K562 (cell line): ENCODE measurements around the gene SELENOO. TPM values are rescaled to one million over a fixed set of nuclear protein-coding genes. Genes with fewer than 3 reads are reported as not detected.

Experiments used
- CC2D1A ChIP-seq: fragments of 450-650 bp; IDR thresholded peaks from 2 replicates; pipeline ENCODE4 v1.6.1; 2017; ENCODE audit warnings: mild to moderate bottlenecking
- EGR1 ChIP-seq: fragments of 450-650 bp; conservative IDR thresholded peaks from 2 replicates; pipeline ENCODE4 v1.6.1; 2017; ENCODE audit warnings: mild to moderate bottlenecking
- EP400 ChIP-seq: fragments of 450-650 bp; IDR thresholded peaks from 2 replicates; pipeline ENCODE4 v1.6.1; 2017; ENCODE audit warnings: antibody characterized with exemption, mild to moderate bottlenecking, moderate library complexity
- ESRRA ChIP-seq: fragments of 450-650 bp; IDR thresholded peaks from 2 replicates; pipeline ENCODE4 v1.6.1; 2014; ENCODE audit warnings: low read depth, mild to moderate bottlenecking, moderate library complexity, borderline replicate concordance
- FIP1L1 ChIP-seq: fragments of 200-400 bp; formaldehyde crosslinking; IDR thresholded peaks from 2 replicates; pipeline ENCODE4 v1.6.1; 2018; ENCODE audit warnings: mild to moderate bottlenecking, low read depth, low read length; ENCODE audit not compliant: poor library complexity, severe bottlenecking
- FOXA3 ChIP-seq, 2 experiments: fragments of 450-650 bp in 1 of 2; sonication (generic) in 1 of 2; formaldehyde crosslinking; IDR thresholded peaks in 1 of 2; conservative IDR thresholded peaks in 1 of 2; 2 replicates each; pipeline versions ENCODE4 v1.4.0 to v1.8.0; 2020 to 2022; ENCODE audit warnings: mild to moderate bottlenecking in 2 of 2, missing genetic modification reagents in 1 of 2
- FOXJ3 ChIP-seq: sonication (generic); formaldehyde crosslinking; IDR thresholded peaks from 2 replicates; pipeline ENCODE4 v1.4.0; 2020; ENCODE audit warnings: mild to moderate bottlenecking, missing genetic modification reagents
- GATA2 ChIP-seq: sonication (generic); formaldehyde crosslinking; IDR thresholded peaks from 2 replicates; pipeline ENCODE4 v1.4.0; 2020; ENCODE audit warnings: mild to moderate bottlenecking, missing genetic modification reagents
- GTF2F1 ChIP-seq: IDR thresholded peaks from 2 replicates; pipeline ENCODE4 v1.6.1; 2011; ENCODE audit warnings: low read depth, low read length, improper control_type of control experiment
- HOXB6 ChIP-seq: fragments of 250-450 bp; sonication (Bioruptor Pico); IDR thresholded peaks from 2 replicates; pipeline ENCODE4 v1.5.1; 2022; ENCODE audit warnings: mild to moderate bottlenecking, borderline replicate concordance
- JUN ChIP-seq, 2 experiments: sonication (generic) in 1 of 2; formaldehyde crosslinking in 1 of 2; IDR thresholded peaks; 2 replicates each; pipeline versions ENCODE4 v1.6.1 to v1.8.0; 2012 to 2022; ENCODE audit warnings: borderline replicate concordance in 2 of 2, mild to moderate bottlenecking in 2 of 2, improper control_type of control experiment in 1 of 2, low read depth in 1 of 2, low read length in 1 of 2, missing genetic modification reagents in 1 of 2
- MAZ ChIP-seq, 2 experiments: fragments of 450-650 bp in 1 of 2; sonication (generic) in 1 of 2; formaldehyde crosslinking; IDR thresholded peaks in 1 of 2; conservative IDR thresholded peaks in 1 of 2; 2 replicates each; pipeline versions ENCODE4 v1.4.0 to v1.5.0; 2020; ENCODE audit warnings: mild to moderate bottlenecking in 1 of 2, missing genetic modification reagents in 1 of 2
- MEIS2 ChIP-seq: fragments of 450-650 bp; IDR thresholded peaks from 2 replicates; pipeline ENCODE4 v1.6.1; 2014; ENCODE audit warnings: mild to moderate bottlenecking; ENCODE audit not compliant: partially characterized antibody
- MTF1 ChIP-seq: fragments of 250-450 bp; sonication (Bioruptor Pico); IDR thresholded peaks from 2 replicates; pipeline ENCODE4 v1.9.0; 2021; ENCODE audit warnings: moderate library complexity, mild to moderate bottlenecking, inconsistent platforms, borderline replicate concordance
- NCOR1 ChIP-seq: fragments of 450-650 bp; IDR thresholded peaks from 2 replicates; pipeline ENCODE4 v1.6.1; 2016; ENCODE audit warnings: mild to moderate bottlenecking, moderate library complexity
- POLR2B ChIP-seq: fragments of 450-650 bp; IDR thresholded peaks from 2 replicates; pipeline ENCODE4 v1.6.1; 2018; ENCODE audit warnings: low read depth; ENCODE audit not compliant: partially characterized antibody
- RBM14 ChIP-seq: fragments of 200-400 bp; formaldehyde crosslinking; IDR thresholded peaks from 2 replicates; pipeline ENCODE4 v1.6.1; 2018; ENCODE audit warnings: low read depth, mild to moderate bottlenecking, low read length, moderate library complexity, borderline replicate concordance; ENCODE audit not compliant: insufficient read depth
- SMARCE1 ChIP-seq: fragments of 450-650 bp; IDR thresholded peaks from 2 replicates; pipeline ENCODE4 v1.7.1; 2016; ENCODE audit warnings: mild to moderate bottlenecking
- ZKSCAN8 ChIP-seq: fragments of 200-800 bp; sonication (Bioruptor generic); IDR thresholded peaks from 2 replicates; pipeline ENCODE4 v1.6.1; 2016; ENCODE audit warnings: missing genetic modification characterization, missing compliant biosample characterization
- ZNF583 ChIP-seq: fragments of 250-450 bp; sonication (Bioruptor Pico); IDR thresholded peaks from 2 replicates; pipeline ENCODE4 v1.4.0; 2020
- ZNF644 ChIP-seq: fragments of 200-800 bp; sonication (Bioruptor generic); IDR thresholded peaks from 2 replicates; pipeline ENCODE4 v1.6.1; 2016; ENCODE audit warnings: low read depth, missing genetic modification characterization, missing compliant biosample characterization
- ZNF717 ChIP-seq: fragments of 250-450 bp; sonication (Bioruptor Pico); IDR thresholded peaks from 2 replicates; pipeline ENCODE4 v1.5.0; 2021
- ZNF780A ChIP-seq: fragments of 250-450 bp; sonication (Bioruptor Pico); IDR thresholded peaks from 2 replicates; pipeline ENCODE4 v1.5.0; 2021; ENCODE audit warnings: mild to moderate bottlenecking
- polyA plus RNA-seq, 8 experiments: library from polyadenylated mRNA; depleted of rRNA in 4 of 8; stranded (reverse) in 5 of 8; unstranded in 3 of 8; fragments of >200 nt; fragmentation: Nextera tagmentation in 2 of 8; fragmentation: Illumina TruSeq in 1 of 8; extraction: Ambion mirVana in 2 of 8; extraction: Trizol in 1 of 8; gene quantifications; 2 replicates each; pipeline versions ENCODE4 v1.2.1 to v1.2.3, GENCODE V29; 2011 to 2014; ENCODE audit warnings: inconsistent platforms in 1 of 8, missing spikeins in 1 of 8
- total RNA-seq, 7 experiments: library from RNA; depleted of rRNA in 6 of 7; stranded (reverse); fragments of >200 nt in 6 of 7; fragmentation: Illumina TruSeq in 2 of 7; extraction: Trizol in 2 of 7; gene quantifications; 2 replicates each; pipeline versions ENCODE4 v1.2.1 to v1.2.3, GENCODE V29; 2011 to 2021; ENCODE audit warnings: low replicate concordance in 1 of 7
- TF ChIP-seq, protein P1 (sequence below), 3 experiments: IDR thresholded peaks in 2 of 3; conservative IDR thresholded peaks in 1 of 3; 2 replicates each; pipeline ENCODE4 v1.5.1; 2011 to 2012; ENCODE audit warnings: low read length in 3 of 3, mild to moderate bottlenecking in 3 of 3, control low read depth in 2 of 3, improper control_type of control experiment in 1 of 3, inconsistent platforms in 1 of 3, low read depth in 1 of 3, mixed read lengths in 1 of 3, moderate library complexity in 1 of 3; ENCODE audit not compliant: insufficient read depth in 2 of 3
- TF ChIP-seq, protein P2 (sequence below): fragments of 450-650 bp; formaldehyde crosslinking; IDR thresholded peaks from 2 replicates; pipeline ENCODE4 v1.4.0; 2020; ENCODE audit warnings: mild to moderate bottlenecking, moderate library complexity

The SELENOO gene
- total and polyA plus RNA-seq, 9 of the 15 experiments (the other 6 are each of a cell fraction or from before 2014, with no cell fraction given) = 0.37 to 24.9 (median 8.3) TPM

DNA sequence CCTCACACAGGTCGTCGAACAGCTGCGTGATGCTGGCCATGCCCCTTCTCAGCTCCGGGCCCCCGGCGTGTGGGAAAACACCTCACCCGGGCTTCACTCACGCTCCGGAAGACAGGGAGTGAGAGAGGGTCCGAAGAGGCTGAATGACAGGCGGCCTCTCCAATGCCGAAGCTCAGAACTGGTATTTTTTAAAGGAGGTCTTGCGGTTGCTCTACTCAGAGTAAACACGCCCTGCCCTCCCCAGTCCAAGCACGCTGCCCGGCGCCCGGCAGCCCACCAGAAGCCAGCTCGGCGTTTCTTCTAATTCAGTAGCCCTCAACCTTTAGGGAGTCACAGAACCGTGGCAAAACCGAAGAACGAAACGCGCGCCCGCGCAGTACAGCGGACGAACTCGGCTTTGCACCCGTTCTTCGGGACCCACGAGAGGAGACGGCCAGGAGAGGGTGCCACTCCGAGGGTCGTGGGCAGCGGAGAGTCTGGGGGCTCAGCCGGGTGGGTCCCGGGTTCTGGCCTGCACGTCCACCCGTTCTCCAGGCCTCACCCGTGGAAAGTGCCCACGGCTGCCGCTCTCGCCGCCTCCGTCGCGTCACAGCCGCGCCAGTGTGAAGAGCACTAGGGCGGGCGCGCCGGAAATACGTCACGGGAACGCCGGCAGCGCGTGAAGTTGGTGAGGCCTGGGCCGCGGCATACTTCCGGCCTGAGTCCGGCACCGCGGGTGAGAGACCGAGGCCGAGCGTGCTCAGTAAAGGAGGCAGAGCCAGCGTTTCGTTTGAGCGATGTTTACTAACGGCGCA lies 43.8 kb downstream of the SELENOO start, which contains the start of gene TUBGCP6 (continued):
- TF ChIP-seq ZNF644 (tag) = no peak
- TF ChIP-seq ZKSCAN8 (CRISPR knock-in tag) = no peak
- no peak for TF ChIP-seq MEIS2
- TF ChIP-seq POLR2B = peak; percentile 84
- no peak for TF ChIP-seq HOXB6 (CRISPR knock-in tag)
- peak; percentile 23; the same call in 1 of the 2 replicates for TF ChIP-seq ESRRA
- no peak for TF ChIP-seq ZNF717
- TF ChIP-seq NCOR1 = peak; percentile 17; the same call in 1 of the 2 replicates
- TF ChIP-seq, protein P1, sequence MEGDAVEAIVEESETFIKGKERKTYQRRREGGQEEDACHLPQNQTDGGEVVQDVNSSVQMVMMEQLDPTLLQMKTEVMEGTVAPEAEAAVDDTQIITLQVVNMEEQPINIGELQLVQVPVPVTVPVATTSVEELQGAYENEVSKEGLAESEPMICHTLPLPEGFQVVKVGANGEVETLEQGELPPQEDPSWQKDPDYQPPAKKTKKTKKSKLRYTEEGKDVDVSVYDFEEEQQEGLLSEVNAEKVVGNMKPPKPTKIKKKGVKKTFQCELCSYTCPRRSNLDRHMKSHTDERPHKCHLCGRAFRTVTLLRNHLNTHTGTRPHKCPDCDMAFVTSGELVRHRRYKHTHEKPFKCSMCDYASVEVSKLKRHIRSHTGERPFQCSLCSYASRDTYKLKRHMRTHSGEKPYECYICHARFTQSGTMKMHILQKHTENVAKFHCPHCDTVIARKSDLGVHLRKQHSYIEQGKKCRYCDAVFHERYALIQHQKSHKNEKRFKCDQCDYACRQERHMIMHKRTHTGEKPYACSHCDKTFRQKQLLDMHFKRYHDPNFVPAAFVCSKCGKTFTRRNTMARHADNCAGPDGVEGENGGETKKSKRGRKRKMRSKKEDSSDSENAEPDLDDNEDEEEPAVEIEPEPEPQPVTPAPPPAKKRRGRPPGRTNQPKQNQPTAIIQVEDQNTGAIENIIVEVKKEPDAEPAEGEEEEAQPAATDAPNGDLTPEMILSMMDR (IDR thresholded peaks at IDR 0.05 in 2 of 3, conservative IDR thresholded peaks at IDR 0.05 in 1 of 3; ENCODE audit: insufficient read depth in 2 of 3, low read depth in 1 of 3, low read length in 3 of 3) = peak in 1 of 3 experiments; percentile 43; a peak in 1 of 6 replicates
- TF ChIP-seq MTF1 (CRISPR knock-in tag) = no peak
- TF ChIP-seq MAZ (CRISPR knock-in tag; conservative IDR thresholded peaks at IDR 0.05 in 1 of 2, IDR thresholded peaks at IDR 0.05 in 1 of 2) = peak in 1 of 2 experiments; percentile 42; a peak in 3 of 4 replicates
- TF ChIP-seq, protein P2, sequence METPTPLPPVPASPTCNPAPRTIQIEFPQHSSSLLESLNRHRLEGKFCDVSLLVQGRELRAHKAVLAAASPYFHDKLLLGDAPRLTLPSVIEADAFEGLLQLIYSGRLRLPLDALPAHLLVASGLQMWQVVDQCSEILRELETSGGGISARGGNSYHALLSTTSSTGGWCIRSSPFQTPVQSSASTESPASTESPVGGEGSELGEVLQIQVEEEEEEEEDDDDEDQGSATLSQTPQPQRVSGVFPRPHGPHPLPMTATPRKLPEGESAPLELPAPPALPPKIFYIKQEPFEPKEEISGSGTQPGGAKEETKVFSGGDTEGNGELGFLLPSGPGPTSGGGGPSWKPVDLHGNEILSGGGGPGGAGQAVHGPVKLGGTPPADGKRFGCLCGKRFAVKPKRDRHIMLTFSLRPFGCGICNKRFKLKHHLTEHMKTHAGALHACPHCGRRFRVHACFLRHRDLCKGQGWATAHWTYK (CRISPR knock-in tag) = no peak
- TF ChIP-seq RBM14 = no peak
- TF ChIP-seq FIP1L1 = peak; percentile 64
- no peak for TF ChIP-seq GATA2
- TF ChIP-seq EP400 = peak; percentile 90
- no peak for TF ChIP-seq SMARCE1
- TF ChIP-seq FOXJ3 = no peak
- no peak for TF ChIP-seq JUN (IDR thresholded peaks at IDR 0.05; ENCODE audit: borderline replicate concordance, low read depth, low read length)
- 0 out of 2 replicates have a peak, but pooled peaks have one; percentile 55 for TF ChIP-seq JUN (CRISPR knock-in tag; IDR thresholded peaks at IDR 0.05; ENCODE audit: borderline replicate concordance)
- no peak for TF ChIP-seq ZNF780A (CRISPR knock-in tag)
- no peak for TF ChIP-seq CC2D1A
- no peak for TF ChIP-seq GTF2F1
- TF ChIP-seq EGR1 = no peak
- TF ChIP-seq FOXA3 (CRISPR knock-in tag; conservative IDR thresholded peaks at IDR 0.05 in 1 of 2, IDR thresholded peaks at IDR 0.05 in 1 of 2) = peak; percentile 34 to 52; a peak in 3 of 4 replicates
- no peak for TF ChIP-seq ZNF583 (CRISPR knock-in tag)
